Central memory CD4-positive, alpha-beta T cell (primary cell): ENCODE data around the gene PRR3.
A peak's percentile ranks its signal among the peaks of the same experiment; 100 is the strongest.
"Not testable (repeated sequence)": the region's sequence is repeated elsewhere in the genome, so short reads cannot be mapped to it uniquely, and the experiment has no call there.

Experiments used
- DNase-seq: peaks from one replicate; pipeline ENCODE4 v3.0.0; 2022
- total RNA-seq, 3 experiments: gene quantifications; one replicate each; lab custom pipeline; 2026; lab: John Stamatoyannopoulos, UW

Gene PRR3, protein sequence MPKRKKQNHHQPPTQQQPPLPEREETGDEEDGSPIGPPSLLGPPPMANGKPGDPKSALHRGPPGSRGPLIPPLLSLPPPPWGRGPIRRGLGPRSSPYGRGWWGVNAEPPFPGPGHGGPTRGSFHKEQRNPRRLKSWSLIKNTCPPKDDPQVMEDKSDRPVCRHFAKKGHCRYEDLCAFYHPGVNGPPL
- 13.7 to 31.7 (median 19.7) reads per million in 3 experiments for total RNA-seq

GRCh38 chr6:30556906-30557682 is at the start of gene PRR3:
PRR3 (plus strand) TSS chr6:30557295; CDS start chr6:30557345, 50 bp downstream.
- peak; percentile 93 for DNase-seq

DNA sequence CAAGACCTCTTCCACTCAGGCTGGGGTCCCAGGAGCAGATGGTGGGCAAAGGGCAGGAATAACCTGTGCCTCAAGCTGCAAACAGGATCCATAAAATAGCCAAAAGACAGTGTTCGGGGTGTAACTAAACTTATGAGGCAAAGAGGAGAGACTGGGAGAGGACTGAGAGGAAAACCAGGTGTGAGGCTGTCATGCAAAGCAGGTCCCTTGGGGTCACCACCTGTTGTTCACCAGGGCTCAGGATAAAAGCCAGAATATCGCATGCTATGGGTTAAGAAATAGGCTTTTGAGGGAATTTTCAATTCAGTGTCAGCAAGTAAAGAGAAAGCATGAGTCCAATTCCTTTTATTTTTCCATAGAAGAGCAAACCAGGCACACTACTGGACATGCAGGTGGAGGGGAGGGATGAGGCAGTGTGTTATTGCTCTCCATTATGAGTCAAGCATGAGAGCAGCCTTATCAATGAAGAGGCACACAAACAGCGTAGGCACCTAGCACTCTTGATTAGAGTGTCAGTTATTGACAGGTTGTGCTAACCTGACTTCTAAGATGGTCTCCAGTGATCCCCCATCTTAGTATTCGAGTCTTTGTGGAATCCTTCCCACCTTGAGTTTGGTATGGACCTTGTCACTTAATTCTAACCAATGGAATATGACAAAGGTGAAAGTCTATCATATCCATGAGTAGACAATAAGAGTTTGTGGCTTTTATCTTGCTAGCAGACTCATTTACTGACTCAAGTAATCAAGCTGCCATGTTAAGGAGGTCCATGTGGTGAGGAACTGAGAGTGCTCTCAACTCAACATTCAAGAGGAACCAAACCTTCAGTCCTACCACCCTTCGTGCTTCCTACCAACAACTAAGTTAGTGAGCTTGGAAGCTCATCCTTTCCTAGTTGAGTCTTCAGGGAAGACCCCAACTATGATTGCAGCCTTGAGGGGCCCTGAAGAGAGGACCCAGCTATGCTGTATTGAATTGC is 49.0 kb upstream of the PRR3 start:
- DNase-seq: no peak

- DNase-seq: peak; percentile 83
These were observed 48.0 kb upstream of the PRR3 start for GRCh38 chr6:30508890-30509736.

DNA sequence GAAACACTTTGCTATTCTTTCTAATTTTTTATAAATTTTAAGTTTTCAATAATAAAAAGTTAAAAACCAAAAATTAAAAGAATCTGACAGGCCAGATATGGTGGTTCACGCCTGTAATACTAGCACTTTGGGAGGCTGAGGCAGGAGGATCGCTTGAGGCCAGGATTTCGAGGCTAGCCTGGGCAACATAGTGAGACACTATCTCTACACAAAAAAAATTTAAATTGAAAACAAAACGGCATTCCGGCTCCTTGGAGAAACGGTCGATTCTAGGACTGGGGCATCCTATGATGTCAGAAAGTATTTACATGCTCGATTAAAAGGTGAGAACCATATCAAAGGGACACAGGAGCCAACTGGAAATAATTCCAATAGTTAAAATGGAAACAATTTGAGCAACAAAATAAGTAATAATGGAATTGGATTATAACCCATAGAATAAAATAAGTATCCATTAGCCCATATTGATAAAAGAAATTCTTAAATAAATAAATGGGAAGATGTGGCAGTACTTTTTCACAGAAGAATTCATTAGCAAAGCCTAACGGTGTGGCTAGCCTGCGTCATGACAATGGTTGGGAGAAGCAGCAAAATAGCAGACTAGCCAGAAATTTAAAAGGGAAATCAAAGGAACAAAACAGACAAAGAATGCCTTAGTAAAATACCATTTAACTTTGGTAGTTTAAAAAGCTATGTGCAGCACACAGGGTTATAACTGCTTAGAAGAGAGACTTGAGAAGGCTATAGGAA is 46.5 kb upstream of the PRR3 start:
- DNase-seq: no peak

GRCh38 chr6:30511169-30511546 is 45.9 kb upstream of the PRR3 start:
- DNase-seq: no peak

- no peak for DNase-seq
These were observed 43.6 kb upstream of the PRR3 start for GRCh38 chr6:30513451-30513850.

DNA sequence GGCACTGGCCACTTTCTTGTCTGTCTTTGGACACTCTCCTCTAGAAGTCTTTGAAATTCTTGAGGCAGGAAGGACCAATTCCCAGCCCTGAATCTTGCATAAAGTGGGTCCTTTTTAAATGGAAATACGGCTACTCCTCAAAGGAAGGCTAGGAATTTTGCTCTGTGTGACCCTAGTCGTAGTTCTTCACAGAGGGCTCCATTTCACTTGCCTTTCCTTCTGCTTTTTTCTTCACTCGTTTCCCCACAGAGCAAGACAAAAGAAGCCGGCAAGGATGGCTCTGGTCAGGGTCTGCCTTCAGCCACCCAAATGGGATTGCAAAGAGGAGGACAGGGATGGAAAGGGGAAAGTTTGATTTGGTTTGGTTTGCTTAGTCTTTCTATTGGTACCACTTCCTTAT is 42.0 kb upstream of the PRR3 start:
- DNase-seq: no peak

- peak; percentile 96 for DNase-seq
These were observed 40.9 kb upstream of the PRR3 start for GRCh38 chr6:30515944-30516753.

- DNase-seq: not testable (repeated sequence)
These were observed 40.4 kb upstream of the PRR3 start for GRCh38 chr6:30516754-30517076.

GRCh38 chr6:30517767-30518504 is 39.2 kb upstream of the PRR3 start:
- not testable (repeated sequence) for DNase-seq

- not testable (repeated sequence) for DNase-seq
These were observed 38.5 kb upstream of the PRR3 start for GRCh38 chr6:30518505-30519145.

GRCh38 chr6:30520522-30520921 is 36.6 kb upstream of the PRR3 start:
- no peak for DNase-seq

- DNase-seq: not testable (repeated sequence)
These were observed 36.0 kb upstream of the PRR3 start for GRCh38 chr6:30521082-30521481.

GRCh38 chr6:30521952-30522351 is 35.1 kb upstream of the PRR3 start:
- DNase-seq: not testable (repeated sequence)

DNA sequence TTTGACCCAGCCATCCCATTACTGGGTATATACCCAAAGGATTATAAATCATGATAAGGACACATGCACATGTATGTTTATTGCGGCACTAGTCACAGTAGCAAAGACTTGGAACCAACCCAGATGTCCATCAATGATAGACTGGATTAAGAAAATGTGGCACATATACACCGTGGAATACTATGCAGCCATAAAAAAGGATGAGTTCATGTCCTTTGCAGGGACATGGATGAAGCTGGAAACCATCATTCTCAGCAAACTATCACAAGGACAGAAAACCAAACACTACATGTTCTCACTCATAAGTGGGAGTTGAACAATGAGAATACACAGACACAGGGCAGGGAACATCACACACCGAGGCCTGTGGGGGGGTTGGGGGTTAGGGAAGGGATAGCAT is 30.7 kb upstream of the PRR3 start:
- DNase-seq: not testable (repeated sequence)

GRCh38 chr6:30529349-30529875 is 27.7 kb upstream of the PRR3 start:
- DNase-seq: not testable (repeated sequence)

- no peak for DNase-seq
These were observed 27.1 kb upstream of the PRR3 start for GRCh38 chr6:30530014-30530413.

DNA sequence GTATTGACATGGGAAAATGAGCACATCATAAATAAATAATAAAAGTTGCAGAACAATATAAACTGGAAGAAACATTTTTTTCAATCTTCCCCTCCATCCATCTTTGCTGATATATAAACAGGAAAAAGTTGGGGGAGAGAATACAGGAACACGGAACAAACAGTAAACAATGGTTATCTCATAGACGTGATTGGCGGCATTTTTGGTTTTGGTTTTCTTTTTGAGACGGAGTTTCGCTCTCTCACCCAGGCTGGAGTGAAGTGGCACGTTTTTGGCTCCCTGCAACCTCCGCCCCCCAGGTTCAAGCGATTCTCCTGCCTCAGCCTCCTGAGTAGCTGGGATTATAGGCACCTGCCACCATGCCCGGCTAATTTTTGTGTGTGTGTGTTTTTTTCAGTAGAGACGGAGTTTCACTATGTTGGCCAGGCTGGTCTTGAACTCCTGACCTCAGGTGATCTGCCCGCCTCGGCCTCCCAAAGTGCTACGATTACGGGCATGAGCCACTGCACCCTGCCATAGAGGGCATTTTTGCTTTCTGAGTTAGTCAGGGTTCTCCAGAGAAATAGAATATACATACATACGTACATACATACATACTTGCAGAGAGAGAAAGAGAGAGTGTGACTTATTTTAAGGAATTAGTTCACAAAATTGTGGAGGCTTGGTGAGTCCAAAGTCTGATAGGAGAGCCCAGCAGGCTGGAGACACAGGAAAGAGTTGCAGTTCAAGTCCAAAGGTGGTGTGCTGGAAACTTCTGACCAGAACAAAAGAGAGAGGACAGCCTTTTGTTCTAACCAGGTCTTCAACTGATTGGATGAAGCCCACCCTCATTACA is 23.4 kb upstream of the PRR3 start:
- DNase-seq: no peak
